MCF 10A (cell line): ENCODE measurements around the gene ATP6V0E2. TPM values are rescaled to one million over a fixed set of nuclear protein-coding genes. Genes with fewer than 3 reads are reported as not detected.
A peak's percentile ranks its signal among the peaks of the same experiment; 100 is the strongest.

Source experiments
- BruUV-seq: library from RNA; stranded (reverse); fragments of 400-500 nt; replicated peaks from 2 replicates; lab custom pipeline; 2021; lab: Mats Ljungman, UMichigan
- CTCF ChIA-PET: fragments of 300-600 bp; sonication (Branson Sonifier 250); formaldehyde crosslinking; extraction: SDS; loops from one replicate; lab custom pipeline; 2021; ENCODE audit warnings: antibody characterized with exemption, inconsistent platforms; lab: Yijun Ruan, JAX
- POLR2A ChIA-PET: fragments of 300-600, 350-650 bp; sonication (Branson Sonifier 250); formaldehyde crosslinking; extraction: SDS; loops from one replicate; lab custom pipeline; 2020; ENCODE audit warnings: antibody characterized with exemption, inconsistent platforms; lab: Yijun Ruan, JAX
- DNase-seq: peaks from one replicate; pipeline ENCODE4 v3.0.0-alpha.2; 2018; ENCODE audit not compliant: unreplicated experiment
- H3K27ac Mint-ChIP-seq: one replicate; pipeline ENCODE4 v1.8.0; 2022; ENCODE audit warnings: mild to moderate bottlenecking, low read depth, mixed read lengths; ENCODE audit not compliant: unreplicated experiment
- H3K27me3 Mint-ChIP-seq: one replicate; pipeline ENCODE4 v1.8.0; 2022; ENCODE audit warnings: mixed read lengths; ENCODE audit not compliant: insufficient read depth, unreplicated experiment
- H3K36me3 Mint-ChIP-seq: one replicate; pipeline ENCODE4 v1.8.0; 2022; ENCODE audit warnings: mild to moderate bottlenecking, moderate library complexity, mixed read lengths; ENCODE audit not compliant: insufficient read depth, unreplicated experiment
- H3K4me1 Mint-ChIP-seq: one replicate; pipeline ENCODE4 v1.8.0; 2022; ENCODE audit warnings: mixed read lengths; ENCODE audit not compliant: insufficient read depth, unreplicated experiment
- H3K4me3 Mint-ChIP-seq: one replicate; pipeline ENCODE4 v1.8.0; 2022; ENCODE audit warnings: mild to moderate bottlenecking, moderate library complexity, mixed read lengths; ENCODE audit not compliant: unreplicated experiment
- H3K9me3 Mint-ChIP-seq: one replicate; pipeline ENCODE4 v1.8.0; 2022; ENCODE audit warnings: mixed read lengths; ENCODE audit not compliant: unreplicated experiment
- CTCF ChIP-seq: fragments of 200-600 bp; IDR thresholded peaks from one replicate; pipeline ENCODE4 v1.8.0; 2022; ENCODE audit warnings: antibody characterized with exemption, mild to moderate bottlenecking; ENCODE audit not compliant: unreplicated experiment
- intact Hi-C: fragments of 100-400 bp; cut with micrococcal nuclease; formaldehyde crosslinking; loops from 2 replicates; pipeline ENCODE4 v1.14.1; 2022
- total RNA-seq: library from RNA; stranded (reverse); gene quantifications from 2 replicates; pipeline ENCODE4 v1.2.3, GENCODE V29; 2022

The ATP6V0E2 gene
- total RNA-seq, 1 experiment from 2014 or later = 8.6 TPM

- POLR2A ChIA-PET = interaction anchor here (0.9 kb wide), 1 partner anchor 100 kb away, joined by 3 read pairs; no protein-coding TSS in a partner anchor
- H3K4me1 Mint-ChIP-seq = peaks cover 6% of the 10 kb centered on the region
- H3K36me3 Mint-ChIP-seq = peaks cover 15% of the 10 kb centered on the region
- BruUV-seq = no TSS peak
- no peaks in the 10 kb centered on the region for H3K9me3 Mint-ChIP-seq
- DNase-seq = no peak
- CTCF ChIA-PET = interaction anchor here (1.0 to 2.4 kb wide), 2 partner anchors 8 to 10 kb away, joined by 4 to 9 read pairs; no protein-coding TSS in a partner anchor
- H3K4me3 Mint-ChIP-seq = peak overlapping the region; percentile 79
- intact Hi-C loops = loop anchor here (2.0 kb wide), 1 partner anchor 35 kb away; the partner anchor contains the start of gene ZNF862
- no peak for TF ChIP-seq CTCF
- H3K27me3 Mint-ChIP-seq = no peaks in the 10 kb centered on the region
- peak overlapping the region; percentile 22 for H3K27ac Mint-ChIP-seq
These were observed 338 bp downstream of the ATP6V0E2 start for GRCh38 chr7:149873970-149874643.

GRCh38 chr7:149874644-149875028 is 867 bp downstream of the ATP6V0E2 start:
- ChIA-PET CTCF (interaction anchor here (1.0 to 2.4 kb wide), 2 partner anchors 8 to 9 kb away, joined by 4 to 9 read pairs; no protein-coding TSS in a partner anchor), POLR2A (no interaction called here)
- peaks cover 6% of the 10 kb centered on the region for H3K4me1 Mint-ChIP-seq
- no TSS peak for BruUV-seq
- H3K9me3 Mint-ChIP-seq = no peaks in the 10 kb centered on the region
- H3K36me3 Mint-ChIP-seq = peaks cover 15% of the 10 kb centered on the region
- no peak for TF ChIP-seq CTCF
- intact Hi-C loops = no loop called here
- H3K27me3 Mint-ChIP-seq = no peaks in the 10 kb centered on the region
- H3K27ac Mint-ChIP-seq = no peak overlapping the region
- peak overlapping the region; percentile 79 for H3K4me3 Mint-ChIP-seq
- DNase-seq = no peak

- no peaks in the 10 kb centered on the region for H3K9me3 Mint-ChIP-seq
- no TSS peak for BruUV-seq
- H3K4me3 Mint-ChIP-seq = peak overlapping the region; percentile 6
- no peak overlapping the region for H3K27ac Mint-ChIP-seq
- no peaks in the 10 kb centered on the region for H3K27me3 Mint-ChIP-seq
- TF ChIP-seq CTCF = no peak
- ChIA-PET CTCF (interaction anchor here (2.4 kb wide), 1 partner anchor 8 kb away, joined by 9 read pairs; no protein-coding TSS in a partner anchor), POLR2A (no interaction called here)
- intact Hi-C loops = no loop called here
- no peak for DNase-seq
- peaks cover 15% of the 10 kb centered on the region for H3K36me3 Mint-ChIP-seq
- peaks cover 6% of the 10 kb centered on the region for H3K4me1 Mint-ChIP-seq
These were observed 1.6 kb downstream of the ATP6V0E2 start for GRCh38 chr7:149875396-149875795.

GRCh38 chr7:149877890-149878522 is 4.2 kb downstream of the ATP6V0E2 start:
- POLR2A ChIA-PET = interaction anchor here (0.6 kb wide), 1 partner anchor 1009 kb away, joined by 4 read pairs; no protein-coding TSS in a partner anchor
- no peaks in the 10 kb centered on the region for H3K9me3 Mint-ChIP-seq
- no peak overlapping the region for H3K4me3 Mint-ChIP-seq
- CTCF ChIA-PET = no interaction called here
- no peak for TF ChIP-seq CTCF
- DNase-seq = no peak
- peaks cover 15% of the 10 kb centered on the region for H3K36me3 Mint-ChIP-seq
- H3K27me3 Mint-ChIP-seq = no peaks in the 10 kb centered on the region
- no peak overlapping the region for H3K27ac Mint-ChIP-seq
- H3K4me1 Mint-ChIP-seq = no peaks in the 10 kb centered on the region
- intact Hi-C loops = no loop called here
- BruUV-seq = no TSS peak
